ENCODE measurements around the gene OR2M2. TPM values are rescaled to one million over a fixed set of nuclear protein-coding genes. Genes with fewer than 3 reads are reported as not detected.

Gene OR2M2
- total and polyA plus RNA-seq, 2 of the 8 experiments (the other 6 are each of a cell fraction or from before 2014, with no cell fraction given), result not detected

Other genes starting within 250 kb of the OR2M2 start
- gene OR2AJ1, start 249.9 kb upstream of the OR2M2 start, total RNA-seq (2021; fragmentation: NEBNext Ultra II Directional; extraction: Animal tissue kit (Norgen Biotek cat#: 25700)), result not detected in 2 replicates
- gene OR2AJ1, start 249.9 kb upstream of the OR2M2 start, polyA plus RNA-seq (2011; rRNA removed), result not detected in 2 replicates
- not detected in 2 replicates for gene OR2L8, start 226.0 kb upstream of the OR2M2 start, total RNA-seq (2021; fragmentation: NEBNext Ultra II Directional; extraction: Animal tissue kit (Norgen Biotek cat#: 25700))
- gene OR2L8, start 226.0 kb upstream of the OR2M2 start, polyA plus RNA-seq (2011; rRNA removed), result not detected in 2 replicates
- gene OR2AK2, start 209.6 kb upstream of the OR2M2 start, total RNA-seq (2021; fragmentation: NEBNext Ultra II Directional; extraction: Animal tissue kit (Norgen Biotek cat#: 25700)), result not detected in 2 replicates
- gene OR2AK2, start 209.6 kb upstream of the OR2M2 start, polyA plus RNA-seq (2011; rRNA removed), result not detected in 2 replicates
- gene OR2L5, start 161.2 kb upstream of the OR2M2 start, total RNA-seq (2021; fragmentation: NEBNext Ultra II Directional; extraction: Animal tissue kit (Norgen Biotek cat#: 25700)), result not detected in 2 replicates
- gene OR2L5, start 161.2 kb upstream of the OR2M2 start, polyA plus RNA-seq (2011; rRNA removed), result not detected in 2 replicates
- 0.10 TPM in 1 of 2 replicates, not detected in the other for gene OR2L2, start 144.8 kb upstream of the OR2M2 start, total RNA-seq (2021; fragmentation: NEBNext Ultra II Directional; extraction: Animal tissue kit (Norgen Biotek cat#: 25700))
- gene OR2L2, start 144.8 kb upstream of the OR2M2 start, polyA plus RNA-seq (2011; rRNA removed), result not detected in 2 replicates
- not detected in 2 replicates for gene OR2L3, start 128.0 kb upstream of the OR2M2 start, total RNA-seq (2021; fragmentation: NEBNext Ultra II Directional; extraction: Animal tissue kit (Norgen Biotek cat#: 25700))
- not detected in 2 replicates for gene OR2L3, start 128.0 kb upstream of the OR2M2 start, polyA plus RNA-seq (2011; rRNA removed)
- gene OR2L13, start 79.6 kb upstream of the OR2M2 start, total RNA-seq (2021; fragmentation: NEBNext Ultra II Directional; extraction: Animal tissue kit (Norgen Biotek cat#: 25700)), result not detected in 2 replicates
- gene OR2L13, start 79.6 kb upstream of the OR2M2 start, polyA plus RNA-seq (2011; rRNA removed), result not detected in 2 replicates
- gene OR2M5, start 29.7 kb upstream of the OR2M2 start, total RNA-seq (2021; fragmentation: NEBNext Ultra II Directional; extraction: Animal tissue kit (Norgen Biotek cat#: 25700)), result not detected in 2 replicates
- gene OR2M5, start 29.7 kb upstream of the OR2M2 start, polyA plus RNA-seq (2011; rRNA removed), result not detected in 2 replicates
- not detected in 2 replicates for gene OR2M3, start 22.4 kb downstream of the OR2M2 start, total RNA-seq (2021; fragmentation: NEBNext Ultra II Directional; extraction: Animal tissue kit (Norgen Biotek cat#: 25700))
- not detected in 2 replicates for gene OR2M3, start 22.4 kb downstream of the OR2M2 start, polyA plus RNA-seq (2011; rRNA removed)
- not detected in 2 replicates for gene OR2M4, start 56.6 kb downstream of the OR2M2 start, total RNA-seq (2021; fragmentation: NEBNext Ultra II Directional; extraction: Animal tissue kit (Norgen Biotek cat#: 25700))
- not detected in 2 replicates for gene OR2M4, start 56.6 kb downstream of the OR2M2 start, polyA plus RNA-seq (2011; rRNA removed)
- gene OR2T33, start 103.2 kb downstream of the OR2M2 start, total RNA-seq (2021; fragmentation: NEBNext Ultra II Directional; extraction: Animal tissue kit (Norgen Biotek cat#: 25700)), result not detected in 2 replicates
- gene OR2T33, start 103.2 kb downstream of the OR2M2 start, polyA plus RNA-seq (2011; rRNA removed), result not detected in 2 replicates
- gene OR2T12, start 128.6 kb downstream of the OR2M2 start, total RNA-seq (2021; fragmentation: NEBNext Ultra II Directional; extraction: Animal tissue kit (Norgen Biotek cat#: 25700)), result not detected in 2 replicates
- gene OR2T12, start 128.6 kb downstream of the OR2M2 start, polyA plus RNA-seq (2011; rRNA removed), result not detected in 2 replicates
- gene OR2M7, start 149.7 kb downstream of the OR2M2 start, total RNA-seq (2021; fragmentation: NEBNext Ultra II Directional; extraction: Animal tissue kit (Norgen Biotek cat#: 25700)), result not detected in 2 replicates
- not detected in 2 replicates for gene OR2M7, start 149.7 kb downstream of the OR2M2 start, polyA plus RNA-seq (2011; rRNA removed)
- gene OR14C36, start 174.0 kb downstream of the OR2M2 start, total RNA-seq (2021; fragmentation: NEBNext Ultra II Directional; extraction: Animal tissue kit (Norgen Biotek cat#: 25700)), result not detected in 2 replicates
- gene OR14C36, start 174.0 kb downstream of the OR2M2 start, polyA plus RNA-seq (2011; rRNA removed), result not detected in 2 replicates
- gene OR2T4, start 186.8 kb downstream of the OR2M2 start, total RNA-seq (2021; fragmentation: NEBNext Ultra II Directional; extraction: Animal tissue kit (Norgen Biotek cat#: 25700)), result not detected in 2 replicates
- gene OR2T4, start 186.8 kb downstream of the OR2M2 start, polyA plus RNA-seq (2011; rRNA removed), result not detected in 2 replicates
- not detected in 2 replicates for gene OR2T6, start 200.9 kb downstream of the OR2M2 start, total RNA-seq (2021; fragmentation: NEBNext Ultra II Directional; extraction: Animal tissue kit (Norgen Biotek cat#: 25700))
- not detected in 2 replicates for gene OR2T6, start 200.9 kb downstream of the OR2M2 start, polyA plus RNA-seq (2011; rRNA removed)
- gene OR2T1, start 228.2 kb downstream of the OR2M2 start, total RNA-seq (2021; fragmentation: NEBNext Ultra II Directional; extraction: Animal tissue kit (Norgen Biotek cat#: 25700)), result not detected in 2 replicates
- not detected in 2 replicates for gene OR2T1, start 228.2 kb downstream of the OR2M2 start, polyA plus RNA-seq (2011; rRNA removed)